ENCODE data around the gene DCUN1D2. TPM values are rescaled to one million over a fixed set of nuclear protein-coding genes. Genes with fewer than 3 reads are reported as not detected.

DCUN1D2 gene
- total RNA-seq, 1 donor from 2014 or later = 196 TPM

DNA sequence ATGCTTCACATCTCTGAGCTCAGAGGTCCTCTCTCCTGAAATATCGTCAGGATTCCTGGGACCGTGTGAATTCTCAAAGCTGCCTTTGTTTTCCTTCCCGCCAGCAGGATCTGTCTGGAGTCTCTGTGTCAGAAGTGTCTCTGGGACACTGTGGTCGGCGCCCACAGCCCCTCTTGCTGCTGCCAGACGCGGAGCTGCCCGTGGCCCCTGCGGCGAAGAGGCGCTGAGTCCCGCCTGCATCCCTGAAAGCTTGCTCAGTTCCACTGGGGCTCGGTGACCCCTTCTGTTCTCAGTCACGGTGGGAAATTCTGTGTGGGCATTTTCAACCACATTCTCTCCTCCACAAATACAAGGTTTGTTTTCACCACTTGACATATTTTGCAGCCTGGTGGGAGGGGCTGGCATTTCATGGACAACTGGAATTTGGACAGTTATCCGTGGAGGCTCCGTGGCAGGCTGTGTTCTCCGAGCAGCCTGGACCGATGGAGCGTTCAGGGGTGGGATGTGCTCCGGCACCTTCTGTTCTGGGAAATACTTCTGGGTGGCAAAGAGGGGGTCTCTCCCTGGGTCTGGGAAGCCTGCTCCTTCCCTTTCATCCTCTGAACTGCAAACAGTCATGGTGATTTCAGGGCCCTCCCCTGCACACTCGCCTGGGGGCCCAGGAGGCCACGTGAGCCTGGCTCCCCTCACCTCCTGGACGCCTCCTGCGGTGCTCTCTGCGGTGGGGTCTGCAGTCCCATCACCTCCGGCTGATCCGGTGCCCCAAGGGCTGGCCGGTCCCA is 84.0 kb downstream of the DCUN1D2 start:
- ATAC-seq (ENCODE audit: poor library complexity) (no peak), DNase-seq (no peak)
- intact Hi-C loops (cut with DNase I) = no loop called here

Other genes with a start within 250 kb of the DCUN1D2 start
- gene LAMP1, start 193.5 kb downstream of the DCUN1D2 start, total RNA-seq = 89.6 TPM
- gene GRTP1, start 126.6 kb downstream of the DCUN1D2 start, total RNA-seq = 1.1 TPM
- 506 TPM for gene ADPRHL1, start 37.2 kb downstream of the DCUN1D2 start, total RNA-seq
- gene TFDP1, start 94.0 kb upstream of the DCUN1D2 start, total RNA-seq = 42.1 TPM
- not detected for gene ATP4B, start 167.5 kb upstream of the DCUN1D2 start, total RNA-seq
- 0.13 TPM for gene GRK1, start 176.5 kb upstream of the DCUN1D2 start, total RNA-seq

Data from Right ventricle myocardium superior (tissue), 1 donor.